Astrocyte of the spinal cord (primary cell): ENCODE results near the gene SEPTIN10.

Source experiments
- DNase-seq: peaks from one replicate; pipeline ENCODE4 v3.0.0; 2011; ENCODE audit warnings: low read depth, low spot score
- H3K4me3 ChIP-seq: 2 replicates; pipeline ENCODE4 v1.5.1; 2011; ENCODE audit warnings: low read depth, mild to moderate bottlenecking, low read length, moderate library complexity
- CTCF ChIP-seq: IDR thresholded peaks from 2 replicates; pipeline ENCODE4 v1.5.1; 2012; ENCODE audit warnings: low read depth, mild to moderate bottlenecking, low read length, inconsistent platforms
- in situ Hi-C: cut with HindIII; loops from 2 replicates; pipeline ENCODE4 v1.10.0; 2017; ENCODE audit warnings: low sequenced_read_pairs

The SEPTIN10 gene

DNA sequence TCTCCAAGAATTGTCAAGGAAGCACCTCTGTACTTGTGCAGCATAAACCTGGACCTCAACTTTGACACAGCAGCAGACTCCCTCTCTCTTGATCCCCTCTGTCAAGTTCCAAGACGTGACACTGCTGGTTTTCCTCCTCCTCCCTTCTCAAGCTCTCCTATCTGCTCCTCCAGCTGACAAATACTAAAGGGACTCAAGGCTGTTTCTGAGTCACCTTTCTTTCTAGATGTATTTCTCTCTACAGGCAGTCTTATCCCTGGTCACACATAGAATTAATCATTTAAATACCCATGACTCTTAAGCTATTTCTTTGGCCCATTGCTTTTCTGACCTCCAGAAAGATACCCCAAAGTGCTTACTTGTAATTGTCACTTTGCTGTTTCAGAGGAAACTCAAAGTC lies 53.5 kb downstream of the SEPTIN10 start:
- TF ChIP-seq CTCF: no peak
- no peak overlapping the region for H3K4me3 ChIP-seq
- in situ Hi-C loops: no loop called here
- DNase-seq: peak; percentile 29

DNA sequence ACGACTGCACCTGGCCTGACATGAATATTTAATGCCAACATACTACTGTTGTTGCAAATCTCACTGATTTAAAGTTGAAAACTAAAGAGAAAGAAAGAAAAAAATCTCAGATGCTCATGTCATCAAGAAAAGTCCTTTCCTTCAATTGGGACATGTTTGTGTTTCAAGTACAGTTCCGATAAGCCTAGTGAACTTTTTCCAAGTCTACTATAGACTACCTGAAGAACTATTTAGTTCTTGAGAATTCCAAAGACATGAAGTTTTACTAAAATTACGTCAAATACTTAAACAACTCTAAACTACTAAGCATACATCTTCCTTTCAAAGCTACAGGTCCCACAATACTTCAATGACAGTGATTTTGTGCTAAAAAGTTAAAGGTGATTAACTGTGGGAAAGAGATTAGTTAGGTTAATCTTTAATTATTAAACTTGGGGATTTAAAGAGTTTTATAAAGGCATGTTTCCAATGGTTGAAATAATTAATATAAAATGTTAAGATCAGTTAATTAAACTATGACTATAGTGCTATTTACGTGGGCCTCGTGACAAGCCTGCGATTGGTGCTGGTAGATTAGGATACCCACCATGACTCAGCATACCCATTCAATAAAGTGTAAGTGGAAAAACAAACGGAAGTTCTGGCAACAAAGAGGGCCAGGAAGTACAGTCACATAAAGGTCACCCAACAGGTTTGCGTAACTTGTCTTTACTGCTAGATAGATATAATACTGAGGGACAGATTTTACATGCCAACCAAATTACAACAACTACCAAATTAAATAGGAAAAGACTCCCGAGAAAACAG lies 55.5 kb downstream of the SEPTIN10 start:
- H3K4me3 ChIP-seq: no peak overlapping the region
- in situ Hi-C loops: no loop called here
- TF ChIP-seq CTCF: no peak
- DNase-seq: peak; percentile 75

DNA sequence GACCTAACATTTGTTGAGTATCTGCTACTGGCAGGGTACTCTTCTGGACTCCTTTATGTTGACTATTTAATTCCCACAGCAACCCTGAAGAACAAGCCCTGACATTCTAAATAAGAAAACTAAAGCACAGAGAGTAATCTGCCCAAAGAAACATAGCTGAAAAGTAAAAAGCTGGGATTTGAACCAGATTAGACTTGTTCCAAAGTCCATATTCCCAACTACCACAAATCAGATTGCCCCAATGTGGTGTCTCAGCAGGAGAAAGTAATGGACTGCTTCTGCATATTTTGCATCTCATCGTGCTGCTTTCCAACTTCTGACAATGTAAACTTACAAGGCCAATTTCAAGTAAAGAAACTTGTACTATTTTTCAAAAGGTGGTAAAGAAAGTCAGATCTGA lies 56.5 kb downstream of the SEPTIN10 start:
- no peak for TF ChIP-seq CTCF
- DNase-seq: no peak
- H3K4me3 ChIP-seq: no peak overlapping the region
- in situ Hi-C loops: no loop called here

DNA sequence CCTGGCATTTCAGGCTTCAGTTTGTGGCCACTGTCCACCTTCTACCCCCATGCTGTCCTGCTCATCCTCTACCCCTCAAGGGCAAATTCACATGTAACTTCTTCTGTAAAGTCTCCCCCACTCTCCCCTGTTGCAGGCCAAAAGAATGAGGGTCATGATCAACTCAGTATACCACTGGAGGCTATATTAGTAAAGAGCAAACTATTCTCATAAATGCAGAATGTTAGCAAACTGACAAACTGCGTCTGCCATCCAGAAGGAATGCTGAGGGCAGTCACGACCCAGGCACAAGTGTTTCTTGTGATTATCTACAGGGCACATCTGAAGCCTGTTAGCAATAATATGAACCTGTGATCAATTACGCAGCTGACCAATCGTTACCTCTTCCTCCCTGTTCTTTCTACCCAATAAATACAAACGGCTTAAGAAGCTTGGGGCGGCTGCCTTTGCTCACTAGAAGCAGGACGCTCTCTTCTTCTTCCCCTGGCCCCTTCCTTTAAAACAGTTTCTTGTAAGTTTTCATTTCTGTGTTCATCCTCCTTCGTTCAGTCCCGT lies 58.3 kb downstream of the SEPTIN10 start:
- TF ChIP-seq CTCF: no peak
- DNase-seq: no peak
- no peak overlapping the region for H3K4me3 ChIP-seq
- in situ Hi-C loops: no loop called here

DNA sequence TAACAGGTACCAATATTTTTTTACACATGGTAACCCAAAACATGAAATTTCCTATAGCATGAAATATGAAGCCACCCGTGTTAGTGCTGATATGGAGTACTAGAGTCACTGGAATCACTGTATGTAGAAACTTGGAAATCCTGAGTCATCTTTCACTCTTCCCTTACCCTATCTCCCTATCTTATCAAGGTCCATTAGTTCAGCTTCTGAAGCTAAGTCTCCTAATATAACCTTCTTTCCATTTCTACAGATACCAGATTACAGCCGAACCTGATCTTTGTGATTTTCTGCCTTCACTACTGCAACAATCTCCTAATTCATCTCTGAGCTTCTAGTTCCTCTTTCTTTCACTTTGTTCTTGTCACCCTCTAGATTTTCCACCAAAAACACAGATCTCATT lies 59.0 kb downstream of the SEPTIN10 start:
- in situ Hi-C loops: no loop called here
- no peak for DNase-seq
- no peak for TF ChIP-seq CTCF
- H3K4me3 ChIP-seq: no peak overlapping the region

DNA sequence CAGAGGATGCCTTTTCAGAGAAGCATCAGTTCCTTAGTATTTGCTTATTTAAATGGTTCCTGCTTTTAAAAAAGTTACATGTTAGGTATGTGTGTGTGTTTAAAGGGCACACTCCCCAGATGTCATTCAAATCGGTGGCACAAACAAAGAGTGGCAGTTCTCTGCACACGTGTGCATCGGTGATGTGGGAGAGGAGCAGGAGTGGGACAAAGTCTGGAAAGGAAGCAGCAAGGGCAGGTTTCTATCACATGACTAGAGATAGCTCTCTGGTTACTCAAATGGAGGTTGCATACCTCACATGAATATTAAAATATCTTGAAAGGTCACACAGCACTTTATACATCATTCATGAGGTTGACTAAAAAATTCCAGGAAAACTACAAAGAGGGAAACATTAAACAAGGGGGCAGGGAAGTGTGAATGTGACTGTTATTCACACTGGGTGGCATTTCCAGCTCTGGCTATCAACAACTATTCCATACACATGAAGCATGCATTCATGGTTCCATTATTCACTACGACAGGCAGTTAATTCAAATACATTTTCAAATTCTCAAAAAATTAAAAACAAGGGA lies 64.7 kb downstream of the SEPTIN10 start:
- TF ChIP-seq CTCF: no peak
- in situ Hi-C loops: no loop called here
- no peak for DNase-seq
- H3K4me3 ChIP-seq: no peak overlapping the region
